SK-MEL-5 (cell line): ENCODE measurements around the gene FUT1. TPM values are rescaled to one million over a fixed set of nuclear protein-coding genes. Genes with fewer than 3 reads are reported as not detected.

Experiments
- DNase-seq: peaks from one replicate; pipeline ENCODE4 v3.0.0-alpha.2; 2016; ENCODE audit warnings: low read depth, low spot score
- in situ Hi-C: cut with HindIII; loops from 2 replicates; pipeline ENCODE4 v1.10.0; 2016; ENCODE audit warnings: low sequenced_read_pairs, high pct_unique_total_duplicates, low pct_unique_long_range_greater_than_20kb
- total RNA-seq: library from RNA; depleted of rRNA; stranded (reverse); fragments of >200 nt; shearing (Covaris generic); gene quantifications from 2 replicates; pipeline ENCODE4 v1.2.3, GENCODE V29; 2014

The FUT1 gene
- total RNA-seq, 1 experiment from 2014 or later = 0.16 TPM

GRCh38 chr19:48749571-48750198, 2.8 kb downstream of the FUT1 start:
- no peak for DNase-seq
- in situ Hi-C loops = no loop called here

DNA sequence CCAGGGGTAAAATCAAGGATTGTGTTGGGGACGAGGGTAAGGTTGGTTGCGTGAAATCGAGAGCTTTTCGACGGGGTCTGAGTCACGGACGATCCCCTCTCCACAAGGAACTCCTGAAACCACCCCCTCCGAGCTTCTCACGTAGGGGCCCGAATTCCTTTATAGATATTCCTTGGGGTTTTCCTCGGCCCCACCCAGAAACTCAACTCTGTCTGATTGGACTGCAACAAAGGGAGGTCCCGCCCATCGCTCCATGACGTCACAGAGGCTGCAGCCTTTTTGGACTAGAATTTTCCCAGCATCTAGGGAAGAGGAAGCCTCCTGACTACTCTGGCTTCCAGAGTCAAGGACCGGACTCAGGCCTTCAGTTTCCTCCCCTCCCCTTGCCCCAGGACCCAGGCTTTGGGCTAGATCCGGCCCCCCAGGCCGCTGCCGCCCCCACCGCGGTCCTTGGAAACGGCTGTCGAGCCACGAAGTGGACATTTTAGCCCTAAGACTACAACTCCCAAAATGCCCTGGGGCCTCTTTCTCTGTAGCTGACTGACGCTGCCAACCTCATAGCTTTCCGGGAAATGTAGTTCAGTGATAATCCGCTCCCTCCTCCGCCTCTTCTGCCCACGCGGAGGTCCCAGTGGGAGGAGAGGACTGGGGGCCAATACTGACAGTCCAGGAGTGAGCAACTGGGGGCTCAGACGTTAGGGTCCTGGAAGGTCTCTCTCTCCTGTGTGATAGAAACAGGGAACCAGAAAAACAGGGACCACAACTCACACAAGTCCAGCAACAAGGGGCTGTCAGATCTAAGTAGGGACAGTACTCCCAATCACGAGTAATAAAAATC, 5.5 kb downstream of the FUT1 start, which contains the start of gene IZUMO1:
Gene IZUMO1, minus strand, starts transcription at position 172 of the 838 bp plus-strand sequence. CDS start 1,050 bp downstream, outside the sequence.
- peak; percentile 92 for DNase-seq
- in situ Hi-C loops = no loop called here

- in situ Hi-C loops = no loop called here
- no peak for DNase-seq
These were observed 6.3 kb downstream of the FUT1 start for GRCh38 chr19:48746110-48746509.

- DNase-seq = peak; percentile 71
- in situ Hi-C loops = no loop called here
These were observed 7.0 kb downstream of the FUT1 start for GRCh38 chr19:48745208-48745995.

- in situ Hi-C loops = no loop called here
- no peak for DNase-seq
These were observed 10.3 kb downstream of the FUT1 start for GRCh38 chr19:48742096-48742495.

- DNase-seq = peak; percentile 11
- in situ Hi-C loops = no loop called here
These were observed 11.1 kb downstream of the FUT1 start for GRCh38 chr19:48741129-48741999.

GRCh38 chr19:48740164-48740972, 12.1 kb downstream of the FUT1 start, which contains the start of gene RASIP1:
Gene RASIP1, minus strand, starts transcription at chr19:48740610. Its CDS starts 328 bp downstream, at chr19:48740282.
- in situ Hi-C loops = no loop called here
- no peak for DNase-seq

DNA sequence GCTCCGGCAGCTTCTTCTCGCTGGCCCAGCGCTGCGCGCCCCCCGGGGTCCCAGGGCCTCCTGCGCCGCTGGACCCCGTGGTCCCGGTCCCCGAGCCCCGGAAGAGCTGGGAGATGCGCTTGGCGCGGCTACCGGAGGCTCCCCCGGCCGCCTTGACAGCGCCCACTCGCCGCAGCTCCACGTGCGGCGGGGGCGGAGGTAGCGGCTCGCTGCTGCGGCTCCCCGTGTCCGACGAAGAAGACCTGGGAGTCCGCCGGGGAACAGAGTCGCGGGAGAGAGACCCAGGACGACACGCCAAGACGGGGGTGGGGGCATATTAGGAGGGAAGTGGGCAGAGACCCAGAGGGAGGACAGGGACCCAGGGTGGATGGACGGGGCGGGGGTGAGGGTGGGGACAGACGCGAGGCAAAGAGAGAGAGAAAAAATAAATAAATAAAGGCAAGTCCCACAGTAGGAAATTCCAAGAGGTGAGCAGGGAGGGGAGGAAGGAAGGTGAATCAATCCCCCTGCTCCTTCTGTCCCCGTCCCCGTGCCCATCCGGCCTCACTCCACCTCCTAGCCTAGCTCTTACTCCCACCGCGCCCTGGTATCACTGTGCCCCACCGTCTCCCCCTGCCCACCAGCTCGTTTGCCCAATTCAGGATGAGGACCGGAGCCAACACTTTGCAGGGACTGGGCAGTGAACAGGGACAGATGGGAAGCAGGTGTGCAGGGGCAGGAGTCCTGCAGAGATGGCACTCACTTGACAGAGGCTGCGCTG, 12.9 kb downstream of the FUT1 start:
- in situ Hi-C loops = no loop called here

GRCh38 chr19:48738557-48739403, 13.7 kb downstream of the FUT1 start:
- peak; percentile 74 for DNase-seq
- in situ Hi-C loops = no loop called here

More for the DNA sequence above, 12.9 kb downstream of the FUT1 start:
- no peak for DNase-seq

DNA sequence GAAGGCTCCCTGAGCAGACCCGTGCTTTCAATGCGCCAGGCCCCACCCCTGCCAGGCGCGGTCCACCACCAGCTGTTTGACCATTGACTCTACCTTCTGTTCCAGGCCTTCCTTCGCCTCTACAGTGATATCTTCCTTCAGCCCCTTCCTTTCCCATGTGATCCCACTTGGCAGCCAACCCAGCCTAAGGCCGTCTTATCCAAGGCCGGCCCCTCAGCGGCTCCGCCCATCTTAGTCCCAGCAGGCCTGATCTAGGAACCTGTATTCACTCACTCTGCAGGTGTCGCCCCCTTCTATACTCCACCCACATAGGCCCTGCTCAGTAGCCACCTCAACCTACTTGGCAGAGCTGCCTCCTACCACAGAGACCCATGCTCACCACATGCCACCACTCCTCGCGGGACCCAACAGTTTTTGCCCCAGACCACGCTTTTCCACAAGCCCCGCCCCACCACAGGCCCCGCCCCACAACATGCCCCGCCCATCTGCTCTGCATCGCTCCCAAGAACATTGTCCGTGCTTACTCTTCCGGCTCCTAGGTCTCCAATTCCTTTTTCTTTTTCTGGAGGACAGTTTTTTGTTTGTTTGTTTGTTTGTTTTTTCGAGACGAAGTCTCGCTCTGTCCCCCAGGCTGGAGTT, 15.0 kb downstream of the FUT1 start:
- DNase-seq = peak; percentile 40
- in situ Hi-C loops = no loop called here

- in situ Hi-C loops = no loop called here
- no peak for DNase-seq
These were observed 17.3 kb downstream of the FUT1 start for GRCh38 chr19:48735031-48735615.

DNA sequence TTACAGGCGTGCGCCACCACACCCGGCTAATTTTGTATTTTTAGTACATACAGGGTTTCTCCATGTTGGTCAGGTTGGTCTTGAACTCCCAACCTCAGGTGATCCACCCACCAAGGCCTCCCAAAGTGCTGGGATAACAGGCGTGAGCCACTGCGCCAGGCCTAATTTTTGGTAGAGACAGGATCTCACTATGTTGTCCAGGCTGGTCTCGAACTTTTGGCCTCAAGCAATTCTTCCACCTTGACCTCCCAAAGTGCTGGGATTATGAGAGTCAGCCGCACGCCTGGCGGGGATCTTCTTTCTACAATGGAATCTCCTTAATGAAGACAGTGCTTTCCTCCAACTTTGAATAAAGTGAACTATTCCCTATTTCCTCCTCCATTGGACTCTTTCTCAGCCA, 17.8 kb downstream of the FUT1 start:
- in situ Hi-C loops = no loop called here
- DNase-seq = no peak

DNA sequence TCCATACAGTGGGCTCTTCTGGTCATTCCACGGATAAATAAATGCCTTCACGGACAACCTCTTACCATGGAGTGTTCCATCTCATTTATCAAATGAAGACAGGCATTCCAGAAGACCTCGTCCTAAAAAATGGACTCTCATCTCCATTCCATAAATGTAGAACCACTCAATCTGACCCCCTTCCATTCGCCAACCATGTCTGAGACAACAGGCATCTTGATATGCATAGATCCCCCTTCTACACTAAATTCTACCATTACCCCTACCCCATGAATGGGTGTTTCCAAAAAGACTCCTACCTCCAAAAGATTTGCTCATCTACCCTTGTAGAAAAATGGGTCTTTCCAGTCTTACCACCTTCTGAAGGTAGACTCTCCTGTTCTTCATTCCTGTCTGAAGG, 21.0 kb downstream of the FUT1 start:
- in situ Hi-C loops = no loop called here
- no peak for DNase-seq

GRCh38 chr19:48728911-48729664, 23.4 kb downstream of the FUT1 start:
- DNase-seq = no peak
- in situ Hi-C loops = no loop called here
